Hypothalamus (tissue), 51 donors: ENCODE results near the gene USP28.
"Not testable (repeated sequence)": the region's sequence is repeated elsewhere in the genome, so short reads cannot be mapped to it uniquely, and the experiment has no call there.

Source experiments
- DNase-seq, 51 donors: peaks; one replicate each; lab custom pipeline; 2025; lab: John Stamatoyannopoulos, UW

Gene USP28

GRCh38 chr11:113778111-113778910, 97.1 kb downstream of the USP28 start:
- DNase-seq = peak in 41 of 51 donors; percentile 4 to 86 (median 39)

- DNase-seq = no peak
These were observed 101.2 kb downstream of the USP28 start for GRCh38 chr11:113774174-113774503.

- DNase-seq = peak; percentile 55 to 99 (median 92)
These were observed 101.8 kb downstream of the USP28 start, which contains the start of gene ZW10 for GRCh38 chr11:113773416-113774173. Gene ZW10, minus strand, starts transcription at chr11:113773692. Its CDS starts 26 bp downstream, at chr11:113773666.

- DNase-seq = peak in 3 of 51 donors; percentile 34 to 51 (median 45)
These were observed 102.3 kb downstream of the USP28 start for GRCh38 chr11:113773092-113773415.

GRCh38 chr11:113771964-113772363, 103.4 kb downstream of the USP28 start:
- no peak for DNase-seq

GRCh38 chr11:113764527-113765219, 110.7 kb downstream of the USP28 start:
- DNase-seq = no peak

GRCh38 chr11:113763040-113763439, 112.3 kb downstream of the USP28 start:
- DNase-seq = not testable (repeated sequence)

- no peak for DNase-seq
These were observed 115.1 kb downstream of the USP28 start for GRCh38 chr11:113760241-113760640.

GRCh38 chr11:113752932-113753331, 122.4 kb downstream of the USP28 start:
- DNase-seq = no peak
